Coronary artery (tissue), 2 donors: Measurements from ENCODE around the gene CHMP4A.
"Not testable (repeated sequence)": the region's sequence is repeated elsewhere in the genome, so short reads cannot be mapped to it uniquely, and the experiment has no call there.

Experiments
- DNase-seq: peaks from one replicate; pipeline ENCODE4 v3.0.0-alpha.2; 2017; ENCODE audit warnings: low spot score
- H3K27ac ChIP-seq, 2 donors: fragments of 200-600 bp; sonication (generic); one replicate each; pipeline ENCODE4 v1.5.1; 2016 to 2019
- H3K4me3 ChIP-seq: fragments of 200-600 bp; sonication (generic); 2 replicates; pipeline ENCODE4 v1.5.1; 2016; ENCODE audit warnings: mild to moderate bottlenecking, moderate library complexity
- TF ChIP-seq, protein P1 (sequence below): fragments of 200-600 bp; sonication (generic); IDR thresholded peaks from one replicate; pipeline ENCODE4 v1.5.1; 2019; ENCODE audit warnings: antibody characterized with exemption

Gene CHMP4A

DNA sequence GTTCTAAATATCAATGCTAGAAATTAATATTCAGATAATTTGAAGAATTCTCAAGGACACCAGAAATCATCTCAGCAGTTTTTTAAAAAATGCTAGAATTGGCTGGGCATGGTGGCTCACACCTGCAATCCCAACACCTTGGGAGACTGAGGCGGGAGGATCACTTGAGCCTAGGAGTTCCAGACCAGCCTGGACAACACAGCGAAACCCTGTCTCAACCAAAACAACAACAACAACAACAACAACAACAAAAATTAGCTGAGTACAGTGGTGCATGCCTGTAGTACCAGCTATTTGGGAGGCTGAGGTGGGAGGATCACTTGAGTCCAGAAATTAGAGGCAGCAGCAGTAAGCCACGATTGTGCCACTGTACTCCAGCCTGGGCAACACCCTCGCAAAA is 5.8 kb upstream of the CHMP4A start:
- DNase-seq, result peak; percentile 28
- no peak overlapping the region for H3K4me3 ChIP-seq
- TF ChIP-seq, protein P1, sequence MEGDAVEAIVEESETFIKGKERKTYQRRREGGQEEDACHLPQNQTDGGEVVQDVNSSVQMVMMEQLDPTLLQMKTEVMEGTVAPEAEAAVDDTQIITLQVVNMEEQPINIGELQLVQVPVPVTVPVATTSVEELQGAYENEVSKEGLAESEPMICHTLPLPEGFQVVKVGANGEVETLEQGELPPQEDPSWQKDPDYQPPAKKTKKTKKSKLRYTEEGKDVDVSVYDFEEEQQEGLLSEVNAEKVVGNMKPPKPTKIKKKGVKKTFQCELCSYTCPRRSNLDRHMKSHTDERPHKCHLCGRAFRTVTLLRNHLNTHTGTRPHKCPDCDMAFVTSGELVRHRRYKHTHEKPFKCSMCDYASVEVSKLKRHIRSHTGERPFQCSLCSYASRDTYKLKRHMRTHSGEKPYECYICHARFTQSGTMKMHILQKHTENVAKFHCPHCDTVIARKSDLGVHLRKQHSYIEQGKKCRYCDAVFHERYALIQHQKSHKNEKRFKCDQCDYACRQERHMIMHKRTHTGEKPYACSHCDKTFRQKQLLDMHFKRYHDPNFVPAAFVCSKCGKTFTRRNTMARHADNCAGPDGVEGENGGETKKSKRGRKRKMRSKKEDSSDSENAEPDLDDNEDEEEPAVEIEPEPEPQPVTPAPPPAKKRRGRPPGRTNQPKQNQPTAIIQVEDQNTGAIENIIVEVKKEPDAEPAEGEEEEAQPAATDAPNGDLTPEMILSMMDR, result no peak
- H3K27ac ChIP-seq, result no peak overlapping the region

DNA sequence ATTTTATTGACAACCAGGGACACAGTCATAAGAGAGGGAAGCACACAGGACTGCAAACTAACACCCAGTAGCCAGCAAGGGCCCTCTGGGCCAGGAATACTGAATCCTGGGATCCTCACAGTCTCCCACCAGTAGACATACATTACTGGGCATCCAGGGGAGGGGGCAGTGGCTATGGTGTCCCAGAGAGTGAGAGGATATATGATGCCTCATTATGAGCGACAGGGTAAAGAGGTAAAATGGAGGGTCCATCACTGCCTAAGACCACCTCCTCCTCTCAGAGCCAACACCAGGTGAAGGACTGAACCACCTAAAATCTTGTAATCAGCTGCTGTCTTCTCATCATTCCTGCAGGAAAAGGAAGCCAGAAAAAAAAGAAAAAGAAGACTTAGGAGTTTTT is 3.6 kb upstream of the CHMP4A start:
- DNase-seq, result peak; percentile 8
- not testable (repeated sequence) for H3K27ac ChIP-seq, H3K4me3 ChIP-seq

DNA sequence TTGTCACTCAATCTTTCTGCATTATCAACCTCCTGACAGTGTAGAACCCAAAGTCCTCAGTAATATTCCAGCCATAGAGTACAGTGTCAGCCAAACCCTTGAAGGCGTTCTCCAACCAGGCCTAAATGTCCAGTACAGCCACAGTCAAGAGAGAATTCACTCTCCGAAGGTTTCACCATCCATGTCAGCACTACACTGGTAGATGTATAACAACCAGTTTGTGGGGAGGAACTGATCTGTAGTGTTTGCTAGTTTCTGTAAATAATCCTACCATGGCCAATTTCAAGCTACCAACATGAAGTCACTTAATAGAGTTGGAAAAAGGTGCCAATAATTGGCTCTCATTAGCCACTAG is 3.0 kb upstream of the CHMP4A start:
- Histone ChIP-seq H3K27ac (peak overlapping the region; percentile 85 to 93), H3K4me3 (peak overlapping the region; percentile 83)
- TF ChIP-seq, protein P1, result no peak
- no peak for DNase-seq

DNA sequence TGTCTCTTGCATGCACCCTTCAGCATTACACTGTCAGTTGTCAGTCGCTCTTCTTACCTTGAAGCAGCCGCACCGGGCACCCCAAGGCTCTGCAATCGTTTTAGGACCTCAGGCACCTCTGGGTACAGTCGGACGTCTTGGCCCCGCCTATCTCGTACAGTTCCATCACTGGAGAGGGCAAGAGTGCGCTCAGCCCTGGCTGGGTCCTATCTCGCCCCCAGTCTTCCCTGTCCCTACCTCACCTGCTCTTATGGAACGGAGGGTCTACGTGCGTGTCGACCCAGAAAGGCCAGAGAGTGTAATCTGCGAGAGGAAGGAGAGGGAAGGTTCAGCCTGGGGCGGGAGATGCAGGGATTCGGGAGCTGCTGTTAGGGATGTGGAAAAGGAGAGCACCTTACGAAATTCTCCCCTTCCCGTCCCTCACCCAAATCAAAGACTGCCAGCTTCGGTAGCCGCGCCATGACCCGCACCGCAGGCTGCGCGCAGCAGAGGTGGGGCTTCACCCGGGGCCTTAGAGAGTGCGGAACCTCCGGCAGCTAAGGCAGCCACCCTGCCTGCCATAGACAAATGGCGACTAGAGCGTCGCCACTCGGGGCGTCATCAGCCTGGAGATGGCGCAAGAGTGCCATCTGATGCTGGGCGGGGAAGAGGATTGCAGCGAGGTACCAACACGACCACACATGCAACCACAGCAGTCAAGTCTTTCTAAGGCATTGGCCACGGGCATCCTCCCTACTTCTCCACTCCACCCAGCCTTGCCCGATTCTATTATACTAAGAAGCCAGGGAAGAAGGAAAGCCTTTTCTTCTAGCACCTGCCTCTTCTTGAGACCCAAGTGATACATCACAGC is 2.4 kb upstream of the CHMP4A start, which contains the start of gene MDP1:
MDP1 (minus strand) TSS at position 572 of the 850 bp plus-strand sequence; CDS start at position 461, 111 bp downstream.
- peak within 1 kb of the TSS; percentile 85 to 93 for H3K27ac ChIP-seq
- TF ChIP-seq, protein P1, result no peak
- peak; percentile 92 for DNase-seq
- H3K4me3 ChIP-seq, result peak within 1 kb of the TSS; percentile 83

DNA sequence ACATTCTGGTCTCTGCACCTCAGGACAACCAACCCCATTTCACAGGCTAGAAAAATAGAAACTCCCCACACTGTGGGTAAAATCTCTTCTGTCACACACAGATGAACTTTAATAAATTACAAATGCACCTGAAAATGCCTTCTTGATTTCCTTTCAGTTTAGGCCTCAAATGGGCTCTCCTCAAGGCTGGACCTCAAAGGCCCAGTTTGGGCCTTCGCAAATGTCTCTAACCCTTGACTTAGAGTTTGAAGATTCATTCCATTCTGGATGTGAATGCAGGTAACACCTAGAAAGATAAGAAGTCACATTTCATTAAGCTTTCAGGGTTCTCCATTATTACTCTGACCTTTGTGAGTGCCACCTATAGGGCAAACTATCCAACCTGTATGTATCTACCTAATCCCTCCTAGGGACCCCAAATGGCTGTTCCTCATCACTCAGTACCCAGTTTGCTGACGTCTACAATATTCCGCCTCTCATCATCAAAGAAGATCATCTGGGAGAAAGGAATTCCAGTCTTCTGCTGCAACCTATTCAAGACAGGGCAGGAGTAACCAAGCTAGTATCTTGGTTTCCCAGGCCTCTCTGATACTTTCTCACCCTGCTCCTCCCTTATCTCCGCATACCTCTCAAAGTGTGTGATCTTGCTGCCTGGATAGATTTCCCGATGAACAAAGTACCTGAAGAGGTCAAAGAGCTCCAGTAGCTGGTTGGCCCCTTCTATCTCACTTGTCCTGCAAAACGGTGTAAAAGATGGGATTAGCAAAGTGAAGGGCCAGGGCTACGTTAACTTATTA is 776 bp upstream of the CHMP4A start:
- peak overlapping the region; percentile 82 for H3K4me3 ChIP-seq
- TF ChIP-seq, protein P1, result no peak
- peak overlapping the region; percentile 86 to 95 for H3K27ac ChIP-seq
- DNase-seq, result peak; percentile 40

DNA sequence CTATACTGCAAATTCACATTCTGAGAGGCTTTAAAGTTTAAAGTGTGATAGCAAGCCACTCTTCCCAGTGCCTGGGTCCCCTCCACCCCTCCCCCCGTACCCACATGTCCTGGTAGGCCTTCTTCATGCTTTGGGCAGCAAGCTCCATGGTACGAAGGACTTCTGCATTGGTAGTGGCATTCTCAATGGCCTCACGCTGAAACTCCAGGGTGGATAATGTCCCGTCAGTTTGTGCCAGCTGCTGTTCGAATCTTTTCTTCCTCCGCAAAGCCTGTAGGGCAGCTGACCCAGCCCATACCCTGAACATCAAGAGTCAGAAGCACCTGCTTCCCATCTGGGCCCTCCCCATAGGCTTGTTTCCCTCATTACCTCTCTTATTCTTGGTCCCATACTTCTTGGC is 2.0 kb downstream of the CHMP4A start:
- peak; percentile 61 for DNase-seq
- no peak overlapping the region for H3K27ac ChIP-seq
- no peak overlapping the region for H3K4me3 ChIP-seq
- TF ChIP-seq, protein P1, result no peak

DNA sequence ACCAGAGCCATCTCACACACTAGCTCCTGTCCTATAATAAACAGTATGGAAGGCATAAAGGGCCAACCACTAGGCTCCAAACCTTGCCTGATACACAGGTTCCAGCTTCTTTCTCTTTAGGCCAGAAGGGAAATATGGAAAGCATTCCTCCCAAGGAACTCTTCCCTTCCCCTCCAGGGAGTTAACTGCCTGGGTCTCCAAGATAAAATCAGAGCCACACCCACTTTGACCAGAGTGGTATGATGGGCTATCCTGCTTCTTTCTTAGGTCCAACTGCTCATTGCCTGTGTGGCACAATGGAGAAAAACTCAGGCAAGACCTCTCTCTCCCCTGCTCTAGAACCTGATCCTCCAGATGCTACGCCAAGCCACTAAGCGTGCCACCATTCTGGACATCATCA is 5.7 kb downstream of the CHMP4A start:
- peak; percentile 29 for DNase-seq
- no peak overlapping the region for H3K27ac ChIP-seq
- H3K4me3 ChIP-seq, result no peak overlapping the region
- TF ChIP-seq, protein P1, result no peak
